Gastroesophageal sphincter (tissue), 3 donors: ENCODE measurements around the gene ERMAP.

Source experiments
- POLR2A ChIP-seq, 2 donors: fragments of 450-650 bp; IDR thresholded peaks; one replicate each; pipeline ENCODE4 v1.6.1; 2017; ENCODE audit warnings: antibody characterized with exemption in 2 of 2, mild to moderate bottlenecking in 2 of 2, moderate library complexity in 1 of 2
- TF ChIP-seq, protein P1 (sequence below), 4 experiments: fragments of 200-600 bp in 2 of 4; fragments of 450-650 bp in 2 of 4; sonication (generic) in 1 of 4; IDR thresholded peaks; one replicate each; pipeline ENCODE4 v1.5.1; 2017 to 2019; ENCODE audit warnings: antibody characterized with exemption in 4 of 4, mild to moderate bottlenecking in 2 of 4, moderate library complexity in 2 of 4

DNA sequence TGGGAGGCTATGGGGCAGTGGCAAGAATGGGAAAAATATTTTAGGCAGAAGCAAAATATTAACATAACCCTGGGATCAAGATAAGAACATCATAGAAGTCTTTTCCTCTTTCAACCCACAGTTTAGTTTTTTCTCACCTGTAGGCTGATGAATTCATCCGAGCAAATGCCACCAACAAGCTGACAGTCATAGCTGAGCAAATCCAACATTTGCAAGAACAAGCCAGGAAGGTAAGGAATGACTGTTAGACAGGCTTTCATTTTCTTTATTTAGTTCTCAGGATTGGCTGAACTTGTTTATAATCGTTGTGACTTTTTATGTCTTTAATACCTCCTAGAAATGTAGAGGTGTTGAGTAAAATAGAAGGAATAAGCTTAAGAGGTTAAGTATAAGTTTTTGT lies 43.5 kb upstream of the ERMAP start:
- TF ChIP-seq, protein P1, sequence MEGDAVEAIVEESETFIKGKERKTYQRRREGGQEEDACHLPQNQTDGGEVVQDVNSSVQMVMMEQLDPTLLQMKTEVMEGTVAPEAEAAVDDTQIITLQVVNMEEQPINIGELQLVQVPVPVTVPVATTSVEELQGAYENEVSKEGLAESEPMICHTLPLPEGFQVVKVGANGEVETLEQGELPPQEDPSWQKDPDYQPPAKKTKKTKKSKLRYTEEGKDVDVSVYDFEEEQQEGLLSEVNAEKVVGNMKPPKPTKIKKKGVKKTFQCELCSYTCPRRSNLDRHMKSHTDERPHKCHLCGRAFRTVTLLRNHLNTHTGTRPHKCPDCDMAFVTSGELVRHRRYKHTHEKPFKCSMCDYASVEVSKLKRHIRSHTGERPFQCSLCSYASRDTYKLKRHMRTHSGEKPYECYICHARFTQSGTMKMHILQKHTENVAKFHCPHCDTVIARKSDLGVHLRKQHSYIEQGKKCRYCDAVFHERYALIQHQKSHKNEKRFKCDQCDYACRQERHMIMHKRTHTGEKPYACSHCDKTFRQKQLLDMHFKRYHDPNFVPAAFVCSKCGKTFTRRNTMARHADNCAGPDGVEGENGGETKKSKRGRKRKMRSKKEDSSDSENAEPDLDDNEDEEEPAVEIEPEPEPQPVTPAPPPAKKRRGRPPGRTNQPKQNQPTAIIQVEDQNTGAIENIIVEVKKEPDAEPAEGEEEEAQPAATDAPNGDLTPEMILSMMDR (IDR thresholded peaks at IDR 0.05): no peak
- no peak for TF ChIP-seq POLR2A (IDR thresholded peaks at IDR 0.05)
